Measurements from ENCODE around the gene LILRB1.
"Not testable (repeated sequence)": the region's sequence is repeated elsewhere in the genome, so short reads cannot be mapped to it uniquely, and the experiment has no call there.

Gene LILRB1

DNA sequence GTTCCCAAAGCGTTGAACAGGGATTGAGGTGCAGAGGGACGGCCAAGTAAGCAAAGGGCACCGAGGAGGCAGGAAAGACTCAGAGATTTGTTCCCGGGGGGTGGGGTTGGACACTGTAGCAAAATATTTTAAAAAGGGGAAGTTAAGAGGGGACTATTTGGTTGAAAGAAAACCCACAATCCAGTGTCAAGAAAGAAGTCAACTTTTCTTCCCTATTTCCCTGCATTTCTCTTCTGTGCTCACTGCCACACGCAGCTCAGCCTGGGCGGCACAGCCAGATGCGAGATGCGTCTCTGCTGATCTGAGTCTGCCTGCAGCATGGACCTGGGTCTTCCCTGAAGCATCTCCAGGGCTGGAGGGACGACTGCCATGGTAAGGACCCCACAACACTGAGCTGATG, at the start of gene LILRB1:
TSS of gene LILRB1 (plus strand) at position 223 of the 400 bp plus-strand sequence. CDS start 590 bp downstream, outside the sequence.
- not testable (repeated sequence) for H3K9me3 Mint-ChIP-seq; H3K4me1 Mint-ChIP-seq; H3K36me3 Mint-ChIP-seq (ENCODE audit: low read depth); ATAC-seq; DNase-seq; H3K27ac Mint-ChIP-seq
- peak within 1 kb of the TSS; percentile 13 for H3K4me3 Mint-ChIP-seq
- H3K27me3 Mint-ChIP-seq, result peaks cover 14% of the 10 kb centered on the region

DNA sequence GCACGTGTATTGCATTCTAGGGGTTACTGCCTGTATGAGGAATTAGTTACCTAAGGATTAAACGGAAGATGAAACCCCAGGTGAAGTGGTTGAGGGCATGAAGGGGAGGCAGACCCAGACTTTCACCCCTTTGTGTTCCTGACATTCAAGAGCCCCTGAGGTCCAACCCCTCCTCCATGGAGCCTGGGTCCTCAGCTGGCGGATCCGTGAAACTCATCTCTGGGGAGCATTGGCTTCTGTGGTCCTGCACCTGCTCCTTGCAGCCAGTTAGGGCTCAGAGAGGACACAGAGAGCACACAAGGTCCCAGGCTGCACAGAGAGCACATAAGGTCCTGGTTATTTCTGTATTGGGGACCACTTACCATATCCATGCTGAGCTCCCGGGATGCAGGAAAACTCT, 43.9 kb upstream of the LILRB1 start:
- Mint-ChIP-seq H3K4me1 (no peaks in the 10 kb centered on the region), H3K27ac (no peak overlapping the region), H3K9me3 (peaks cover 11% of the 10 kb centered on the region), H3K36me3 (ENCODE audit: low read depth) (no peaks in the 10 kb centered on the region), H3K4me3 (no peak overlapping the region), H3K27me3 (peaks cover 21% of the 10 kb centered on the region)
- DNase-seq (no peak), ATAC-seq (no peak)

DNA sequence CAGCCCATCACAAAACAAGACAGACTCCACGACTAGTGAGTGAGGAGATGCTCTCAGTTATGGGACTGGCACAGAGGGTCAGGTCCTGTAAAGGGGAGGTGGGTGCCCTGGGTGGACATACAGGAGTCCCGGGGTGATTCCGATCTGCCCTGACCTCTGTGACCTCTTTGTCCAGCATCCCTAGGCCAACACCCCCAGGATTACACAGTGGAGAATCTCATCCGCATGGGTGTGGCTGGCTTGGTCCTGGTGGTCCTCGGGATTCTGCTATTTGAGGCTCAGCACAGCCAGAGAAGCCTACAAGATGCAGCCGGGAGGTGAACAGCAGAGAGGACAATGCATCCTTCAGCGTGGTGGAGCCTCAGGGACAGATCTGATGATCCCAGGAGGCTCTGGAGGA, 43.3 kb upstream of the LILRB1 start:
- Mint-ChIP-seq H3K27ac (no peak overlapping the region), H3K4me1 (no peaks in the 10 kb centered on the region), H3K4me3 (no peak overlapping the region), H3K36me3 (ENCODE audit: low read depth) (no peaks in the 10 kb centered on the region), H3K27me3 (peaks cover 22% of the 10 kb centered on the region), H3K9me3 (peaks cover 11% of the 10 kb centered on the region)
- no peak for DNase-seq
- no peak for ATAC-seq

DNA sequence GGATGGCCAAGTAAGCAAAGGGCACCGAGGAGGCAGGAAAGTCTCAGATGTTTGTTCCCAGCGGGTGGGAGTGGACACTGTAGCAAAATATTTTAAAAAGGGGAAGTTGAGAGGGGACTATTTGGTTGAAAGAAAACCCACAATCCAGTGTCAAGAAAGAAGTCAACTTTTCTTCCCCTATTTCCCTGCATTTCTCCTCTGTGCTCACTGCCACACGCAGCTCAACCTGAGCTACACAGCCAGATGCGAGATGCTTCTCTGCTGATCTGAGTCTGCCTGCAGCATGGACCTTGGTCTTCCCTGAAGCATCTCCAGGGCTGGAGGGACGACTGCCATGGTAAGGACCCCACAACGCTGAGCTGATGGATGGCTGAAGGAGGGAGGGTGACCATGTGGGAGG, 36.8 kb upstream of the LILRB1 start, which contains the start of gene LILRA1:
TSS of gene LILRA1 (plus strand) at position 188 of the 400 bp plus-strand sequence. CDS start 613 bp downstream, outside the sequence.
- H3K36me3 Mint-ChIP-seq (ENCODE audit: low read depth); H3K4me1 Mint-ChIP-seq; H3K4me3 Mint-ChIP-seq; H3K27ac Mint-ChIP-seq; ATAC-seq; DNase-seq; H3K9me3 Mint-ChIP-seq: not testable (repeated sequence)
- H3K27me3 Mint-ChIP-seq, result peaks cover 13% of the 10 kb centered on the region

DNA sequence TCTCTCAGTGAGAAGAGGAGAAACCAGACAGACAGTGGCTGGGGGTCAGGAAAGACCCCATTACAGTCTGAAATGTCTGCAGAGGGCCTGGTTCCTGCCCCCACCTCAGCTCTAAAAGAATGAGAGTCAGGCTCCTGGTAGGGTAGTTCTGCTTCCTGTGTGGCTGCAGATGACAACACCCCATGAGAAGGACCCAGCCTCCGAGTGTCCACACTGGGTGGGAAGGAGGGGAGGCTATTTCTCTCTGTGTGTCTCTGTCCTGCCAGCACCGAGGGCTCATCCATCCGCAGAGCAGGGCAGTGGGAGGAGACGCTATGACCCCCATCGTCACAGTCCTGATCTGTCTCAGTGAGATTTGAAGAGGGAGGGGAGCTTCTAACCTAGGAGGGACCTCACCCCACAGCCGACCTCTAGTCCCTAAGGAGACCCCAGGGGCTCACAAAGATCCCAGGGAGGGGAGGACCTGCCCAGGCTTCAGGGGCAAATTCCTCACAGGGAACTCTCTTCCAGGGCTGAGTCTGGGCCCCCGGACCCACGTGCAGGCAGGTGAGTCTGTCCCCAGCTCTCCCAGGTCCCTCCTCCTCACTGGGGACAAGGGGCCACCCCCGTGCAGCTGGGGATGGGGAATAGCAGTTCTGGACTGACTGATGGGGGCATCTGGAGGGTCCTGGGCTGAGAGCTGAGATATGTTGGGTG, 36.2 kb upstream of the LILRB1 start:
- H3K36me3 Mint-ChIP-seq (ENCODE audit: low read depth); H3K27ac Mint-ChIP-seq; H3K4me3 Mint-ChIP-seq; ATAC-seq; DNase-seq; H3K4me1 Mint-ChIP-seq; H3K9me3 Mint-ChIP-seq: not testable (repeated sequence)
- H3K27me3 Mint-ChIP-seq, result peaks cover 13% of the 10 kb centered on the region

DNA sequence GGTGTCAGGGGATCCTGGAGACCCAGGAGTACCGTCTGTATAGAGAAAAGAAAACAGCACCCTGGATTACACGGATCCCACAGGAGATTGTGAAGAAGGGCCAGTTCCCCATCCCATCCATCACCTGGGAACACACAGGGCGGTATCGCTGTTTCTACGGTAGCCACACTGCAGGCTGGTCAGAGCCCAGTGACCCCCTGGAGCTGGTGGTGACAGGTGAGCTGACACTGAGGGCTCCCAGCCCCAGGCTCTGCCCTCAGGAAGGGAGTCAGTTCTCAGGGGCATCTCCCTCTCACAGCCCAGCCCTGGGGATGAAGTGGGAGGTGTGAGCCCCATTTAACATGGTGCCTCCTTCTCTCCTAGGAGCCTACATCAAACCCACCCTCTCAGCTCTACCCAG, 35.5 kb upstream of the LILRB1 start:
- Mint-ChIP-seq H3K36me3 (ENCODE audit: low read depth) (no peaks in the 10 kb centered on the region), H3K4me3 (no peak overlapping the region), H3K4me1 (peaks cover 8% of the 10 kb centered on the region), H3K27ac (no peak overlapping the region), H3K27me3 (peaks cover 13% of the 10 kb centered on the region), H3K9me3 (peaks cover 4% of the 10 kb centered on the region)
- DNase-seq, result no peak
- no peak for ATAC-seq

DNA sequence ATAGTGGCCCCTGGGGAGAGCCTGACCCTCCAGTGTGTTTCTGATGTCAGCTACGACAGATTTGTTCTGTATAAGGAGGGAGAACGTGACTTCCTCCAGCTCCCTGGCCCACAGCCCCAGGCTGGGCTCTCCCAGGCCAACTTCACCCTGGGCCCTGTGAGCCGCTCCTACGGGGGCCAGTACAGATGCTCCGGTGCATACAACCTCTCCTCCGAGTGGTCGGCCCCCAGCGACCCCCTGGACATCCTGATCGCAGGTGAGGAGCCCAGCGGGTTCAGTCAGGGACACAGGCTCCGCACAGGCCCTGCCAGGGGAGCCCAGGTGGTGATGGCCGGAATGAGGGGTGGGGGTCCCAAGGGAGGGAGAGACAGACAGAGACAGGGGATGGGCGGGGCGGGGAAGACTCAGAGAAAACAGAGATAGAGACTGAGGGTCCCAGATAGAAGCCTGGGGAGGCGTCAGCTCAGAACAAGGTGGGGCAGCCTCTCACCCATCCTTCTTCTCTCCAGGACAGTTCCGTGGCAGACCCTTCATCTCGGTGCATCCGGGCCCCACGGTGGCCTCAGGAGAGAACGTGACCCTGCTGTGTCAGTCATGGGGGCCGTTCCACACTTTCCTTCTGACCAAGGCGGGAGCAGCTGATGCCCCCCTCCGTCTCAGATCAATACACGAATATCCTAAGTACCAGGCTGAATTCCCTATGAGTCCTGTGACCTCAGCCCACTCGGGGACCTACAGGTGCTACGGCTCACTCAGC, 34.4 kb upstream of the LILRB1 start:
- not testable (repeated sequence) for H3K4me1 Mint-ChIP-seq; H3K4me3 Mint-ChIP-seq; H3K9me3 Mint-ChIP-seq; ATAC-seq; H3K36me3 Mint-ChIP-seq (ENCODE audit: low read depth); DNase-seq; H3K27ac Mint-ChIP-seq
- H3K27me3 Mint-ChIP-seq, result peaks cover 13% of the 10 kb centered on the region

DNA sequence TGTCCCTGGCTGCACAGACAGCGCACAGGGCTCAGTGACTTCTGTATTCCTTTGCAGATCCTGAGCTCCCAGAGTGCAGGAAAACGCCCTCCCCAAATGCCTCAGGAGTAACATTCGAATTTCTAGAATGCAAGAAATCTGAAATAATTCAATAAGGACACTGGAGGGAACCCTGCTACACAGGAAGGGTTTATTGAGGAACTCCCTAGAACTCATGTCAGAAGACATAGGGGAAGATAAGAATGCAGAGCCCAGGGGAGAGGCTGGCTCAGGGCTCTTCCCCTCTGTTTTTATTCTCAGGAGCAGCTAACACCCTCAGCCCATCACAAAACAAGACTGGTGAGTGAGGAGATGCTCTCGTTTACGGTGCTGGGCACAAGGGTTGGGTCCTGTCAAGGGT, 30.1 kb upstream of the LILRB1 start:
- DNase-seq (no peak), ATAC-seq (no peak)
- H3K4me3 Mint-ChIP-seq, result no peak overlapping the region
- no peaks in the 10 kb centered on the region for H3K36me3 Mint-ChIP-seq (ENCODE audit: low read depth)
- H3K9me3 Mint-ChIP-seq, result peaks cover 9% of the 10 kb centered on the region
- H3K4me1 Mint-ChIP-seq, result no peaks in the 10 kb centered on the region
- no peak overlapping the region for H3K27ac Mint-ChIP-seq
- H3K27me3 Mint-ChIP-seq, result peaks cover 6% of the 10 kb centered on the region

GRCh38 chr19:54606230-54606629, 24.1 kb upstream of the LILRB1 start:
- Mint-ChIP-seq H3K27me3 (peaks cover 8% of the 10 kb centered on the region), H3K4me1 (peaks cover 8% of the 10 kb centered on the region), H3K9me3 (peaks cover 11% of the 10 kb centered on the region), H3K4me3 (no peak overlapping the region), H3K36me3 (ENCODE audit: low read depth) (no peaks in the 10 kb centered on the region), H3K27ac (no peak overlapping the region)
- no peak for DNase-seq
- ATAC-seq, result no peak

GRCh38 chr19:54606891-54607784, 23.1 kb upstream of the LILRB1 start:
- ATAC-seq (peak; percentile 20), DNase-seq (no peak)
- Mint-ChIP-seq H3K27me3 (peaks cover 8% of the 10 kb centered on the region), H3K27ac (no peak overlapping the region), H3K4me1 (peaks cover 8% of the 10 kb centered on the region), H3K4me3 (no peak overlapping the region), H3K36me3 (ENCODE audit: low read depth) (no peaks in the 10 kb centered on the region), H3K9me3 (peaks cover 11% of the 10 kb centered on the region)

GRCh38 chr19:54607785-54608150, 22.5 kb upstream of the LILRB1 start:
- no peak overlapping the region for H3K4me3 Mint-ChIP-seq
- ATAC-seq (no peak), DNase-seq (no peak)
- H3K27ac Mint-ChIP-seq, result no peak overlapping the region
- peaks cover 8% of the 10 kb centered on the region for H3K27me3 Mint-ChIP-seq
- H3K9me3 Mint-ChIP-seq, result peaks cover 11% of the 10 kb centered on the region
- no peaks in the 10 kb centered on the region for H3K36me3 Mint-ChIP-seq (ENCODE audit: low read depth)
- peaks cover 8% of the 10 kb centered on the region for H3K4me1 Mint-ChIP-seq

GRCh38 chr19:54608205-54608604, 22.1 kb upstream of the LILRB1 start:
- no peak for ATAC-seq
- Mint-ChIP-seq H3K4me3 (no peak overlapping the region), H3K27me3 (peaks cover 8% of the 10 kb centered on the region), H3K4me1 (peaks cover 8% of the 10 kb centered on the region), H3K9me3 (peaks cover 11% of the 10 kb centered on the region), H3K36me3 (ENCODE audit: low read depth) (no peaks in the 10 kb centered on the region), H3K27ac (no peak overlapping the region)
- no peak for DNase-seq

DNA sequence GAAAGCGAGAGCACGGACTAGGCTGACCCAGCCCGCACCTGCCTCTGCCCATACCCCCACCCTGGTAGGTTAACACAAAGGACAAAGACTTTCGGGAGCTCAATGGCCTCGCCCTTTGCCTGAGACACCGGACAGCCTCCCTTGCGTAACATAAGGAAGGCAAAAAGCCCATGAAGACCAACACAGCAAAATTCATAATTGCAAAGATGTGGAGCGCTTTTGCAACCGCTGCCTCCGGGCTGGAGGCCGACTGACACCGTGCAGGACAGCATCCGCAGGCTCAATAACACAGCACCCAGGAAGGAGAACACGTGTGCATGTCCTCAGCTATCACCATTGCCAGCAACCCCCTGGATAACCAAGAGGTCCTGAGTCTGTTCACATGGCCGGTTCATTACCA, 21.5 kb upstream of the LILRB1 start:
- H3K4me1 Mint-ChIP-seq, result peaks cover 8% of the 10 kb centered on the region
- no peak overlapping the region for H3K27ac Mint-ChIP-seq

DNA sequence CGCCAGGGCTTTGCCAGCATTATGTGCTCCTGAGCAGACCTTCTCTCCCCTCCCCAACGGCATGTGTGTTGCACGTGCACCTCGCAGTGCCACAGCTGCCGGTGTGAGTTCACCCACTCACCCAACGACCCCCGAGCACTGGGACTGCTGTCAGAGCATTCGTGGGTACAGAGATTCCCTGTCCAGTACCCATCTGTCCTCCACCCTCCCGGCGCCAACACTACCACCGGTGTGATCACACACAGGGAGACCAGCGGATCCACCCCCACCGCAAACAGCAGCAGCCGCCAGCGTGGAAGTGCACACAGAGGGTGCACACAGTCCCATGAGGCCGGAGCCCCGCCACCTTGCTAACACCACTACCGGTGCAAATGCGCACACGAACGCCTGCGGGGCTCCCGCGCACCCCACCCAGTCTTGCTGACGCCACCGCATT, 20.9 kb upstream of the LILRB1 start:
- no peaks in the 10 kb centered on the region for H3K36me3 Mint-ChIP-seq (ENCODE audit: low read depth)
- no peak for ATAC-seq
- no peak overlapping the region for H3K4me3 Mint-ChIP-seq
- H3K27me3 Mint-ChIP-seq, result peaks cover 8% of the 10 kb centered on the region
- DNase-seq, result no peak
- H3K9me3 Mint-ChIP-seq, result peaks cover 8% of the 10 kb centered on the region
- H3K27ac Mint-ChIP-seq, result no peak overlapping the region
- peaks cover 8% of the 10 kb centered on the region for H3K4me1 Mint-ChIP-seq

More for the DNA sequence above, 21.5 kb upstream of the LILRB1 start:
- peaks cover 11% of the 10 kb centered on the region for H3K9me3 Mint-ChIP-seq
- no peak overlapping the region for H3K4me3 Mint-ChIP-seq
- DNase-seq (no peak), ATAC-seq (no peak)
- H3K36me3 Mint-ChIP-seq (ENCODE audit: low read depth), result no peaks in the 10 kb centered on the region
- H3K27me3 Mint-ChIP-seq, result peaks cover 8% of the 10 kb centered on the region
